ENCODE results near the gene RNF144B.

The RNF144B gene

GRCh38 chr6:18493382-18493891, 106.3 kb downstream of the RNF144B start:
- Histone ChIP-seq H3K27me3 (ENCODE audit: control insufficient read depth, insufficient read depth, low read length) (no peaks in the 10 kb centered on the region), H3K4me1 (ENCODE audit: control insufficient read depth, insufficient read depth, low read length) (no peaks in the 10 kb centered on the region), H3K9me3 (ENCODE audit: control insufficient read depth, insufficient read depth, low read length) (no peaks in the 10 kb centered on the region), H3K36me3 (ENCODE audit: control insufficient read depth, insufficient read depth, low read length) (no peaks in the 10 kb centered on the region), H3K4me3 (ENCODE audit: low read depth, low read length) (no peak overlapping the region), H3K9ac (ENCODE audit: low read depth, low read length) (no peak overlapping the region)

GRCh38 chr6:18493925-18494324, 106.8 kb downstream of the RNF144B start:
- Histone ChIP-seq H3K4me1 (ENCODE audit: control insufficient read depth, insufficient read depth, low read length) (no peaks in the 10 kb centered on the region), H3K4me3 (ENCODE audit: low read depth, low read length) (no peak overlapping the region), H3K9me3 (ENCODE audit: control insufficient read depth, insufficient read depth, low read length) (no peaks in the 10 kb centered on the region), H3K9ac (ENCODE audit: low read depth, low read length) (no peak overlapping the region), H3K27me3 (ENCODE audit: control insufficient read depth, insufficient read depth, low read length) (no peaks in the 10 kb centered on the region), H3K36me3 (ENCODE audit: control insufficient read depth, insufficient read depth, low read length) (no peaks in the 10 kb centered on the region)

- H3K27me3 ChIP-seq (ENCODE audit: control insufficient read depth, insufficient read depth, low read length), result no peaks in the 10 kb centered on the region
- H3K4me3 ChIP-seq (ENCODE audit: low read depth, low read length), result no peak overlapping the region
- H3K9ac ChIP-seq (ENCODE audit: low read depth, low read length), result no peak overlapping the region
- H3K4me1 ChIP-seq (ENCODE audit: control insufficient read depth, insufficient read depth, low read length), result no peaks in the 10 kb centered on the region
- H3K9me3 ChIP-seq (ENCODE audit: control insufficient read depth, insufficient read depth, low read length), result no peaks in the 10 kb centered on the region
- no peaks in the 10 kb centered on the region for H3K36me3 ChIP-seq (ENCODE audit: control insufficient read depth, insufficient read depth, low read length)
Measured at GRCh38 chr6:18495236-18495635, 108.1 kb downstream of the RNF144B start.

GRCh38 chr6:18496462-18496861, 109.3 kb downstream of the RNF144B start:
- Histone ChIP-seq H3K9ac (ENCODE audit: low read depth, low read length) (no peak overlapping the region), H3K4me1 (ENCODE audit: control insufficient read depth, insufficient read depth, low read length) (no peaks in the 10 kb centered on the region), H3K9me3 (ENCODE audit: control insufficient read depth, insufficient read depth, low read length) (no peaks in the 10 kb centered on the region), H3K27me3 (ENCODE audit: control insufficient read depth, insufficient read depth, low read length) (no peaks in the 10 kb centered on the region), H3K36me3 (ENCODE audit: control insufficient read depth, insufficient read depth, low read length) (no peaks in the 10 kb centered on the region), H3K4me3 (ENCODE audit: low read depth, low read length) (no peak overlapping the region)

- Histone ChIP-seq H3K9ac (ENCODE audit: low read depth, low read length) (no peak overlapping the region), H3K9me3 (ENCODE audit: control insufficient read depth, insufficient read depth, low read length) (no peaks in the 10 kb centered on the region), H3K4me1 (ENCODE audit: control insufficient read depth, insufficient read depth, low read length) (no peaks in the 10 kb centered on the region), H3K4me3 (ENCODE audit: low read depth, low read length) (no peak overlapping the region), H3K27me3 (ENCODE audit: control insufficient read depth, insufficient read depth, low read length) (no peaks in the 10 kb centered on the region), H3K36me3 (ENCODE audit: control insufficient read depth, insufficient read depth, low read length) (no peaks in the 10 kb centered on the region)
Measured at GRCh38 chr6:18497006-18497405, 109.9 kb downstream of the RNF144B start.

GRCh38 chr6:18498408-18498807, 111.3 kb downstream of the RNF144B start:
- Histone ChIP-seq H3K4me3 (ENCODE audit: low read depth, low read length) (no peak overlapping the region), H3K4me1 (ENCODE audit: control insufficient read depth, insufficient read depth, low read length) (no peaks in the 10 kb centered on the region), H3K36me3 (ENCODE audit: control insufficient read depth, insufficient read depth, low read length) (no peaks in the 10 kb centered on the region), H3K9me3 (ENCODE audit: control insufficient read depth, insufficient read depth, low read length) (no peaks in the 10 kb centered on the region), H3K27me3 (ENCODE audit: control insufficient read depth, insufficient read depth, low read length) (no peaks in the 10 kb centered on the region), H3K9ac (ENCODE audit: low read depth, low read length) (no peak overlapping the region)

GRCh38 chr6:18500921-18501662, 113.9 kb downstream of the RNF144B start:
- H3K9me3 ChIP-seq (ENCODE audit: control insufficient read depth, insufficient read depth, low read length), result no peaks in the 10 kb centered on the region
- no peaks in the 10 kb centered on the region for H3K36me3 ChIP-seq (ENCODE audit: control insufficient read depth, insufficient read depth, low read length)
- H3K4me3 ChIP-seq (ENCODE audit: low read depth, low read length), result no peak overlapping the region
- no peaks in the 10 kb centered on the region for H3K4me1 ChIP-seq (ENCODE audit: control insufficient read depth, insufficient read depth, low read length)
- no peak overlapping the region for H3K9ac ChIP-seq (ENCODE audit: low read depth, low read length)
- no peaks in the 10 kb centered on the region for H3K27me3 ChIP-seq (ENCODE audit: control insufficient read depth, insufficient read depth, low read length)

- Histone ChIP-seq H3K9me3 (ENCODE audit: control insufficient read depth, insufficient read depth, low read length) (no peaks in the 10 kb centered on the region), H3K36me3 (ENCODE audit: control insufficient read depth, insufficient read depth, low read length) (no peaks in the 10 kb centered on the region), H3K4me1 (ENCODE audit: control insufficient read depth, insufficient read depth, low read length) (no peaks in the 10 kb centered on the region), H3K4me3 (ENCODE audit: low read depth, low read length) (no peak overlapping the region), H3K9ac (ENCODE audit: low read depth, low read length) (no peak overlapping the region), H3K27me3 (ENCODE audit: control insufficient read depth, insufficient read depth, low read length) (no peaks in the 10 kb centered on the region)
Measured at GRCh38 chr6:18501663-18502013, 114.5 kb downstream of the RNF144B start.

GRCh38 chr6:18503206-18503592, 116.0 kb downstream of the RNF144B start:
- no peak overlapping the region for H3K9ac ChIP-seq (ENCODE audit: low read depth, low read length)
- no peak overlapping the region for H3K4me3 ChIP-seq (ENCODE audit: low read depth, low read length)
- H3K27me3 ChIP-seq (ENCODE audit: control insufficient read depth, insufficient read depth, low read length), result no peaks in the 10 kb centered on the region
- no peaks in the 10 kb centered on the region for H3K4me1 ChIP-seq (ENCODE audit: control insufficient read depth, insufficient read depth, low read length)
- H3K36me3 ChIP-seq (ENCODE audit: control insufficient read depth, insufficient read depth, low read length), result no peaks in the 10 kb centered on the region
- no peaks in the 10 kb centered on the region for H3K9me3 ChIP-seq (ENCODE audit: control insufficient read depth, insufficient read depth, low read length)

GRCh38 chr6:18503593-18504231, 116.6 kb downstream of the RNF144B start:
- H3K9ac ChIP-seq (ENCODE audit: low read depth, low read length), result no peak overlapping the region
- H3K4me3 ChIP-seq (ENCODE audit: low read depth, low read length), result no peak overlapping the region

GRCh38 chr6:18504232-18504596, 117.1 kb downstream of the RNF144B start:
- Histone ChIP-seq H3K9me3 (ENCODE audit: control insufficient read depth, insufficient read depth, low read length) (no peaks in the 10 kb centered on the region), H3K36me3 (ENCODE audit: control insufficient read depth, insufficient read depth, low read length) (no peaks in the 10 kb centered on the region), H3K9ac (ENCODE audit: low read depth, low read length) (no peak overlapping the region), H3K4me3 (ENCODE audit: low read depth, low read length) (no peak overlapping the region), H3K4me1 (ENCODE audit: control insufficient read depth, insufficient read depth, low read length) (no peaks in the 10 kb centered on the region), H3K27me3 (ENCODE audit: control insufficient read depth, insufficient read depth, low read length) (no peaks in the 10 kb centered on the region)

More at GRCh38 chr6:18503593-18504231, 116.6 kb downstream of the RNF144B start:
- Histone ChIP-seq H3K27me3 (ENCODE audit: control insufficient read depth, insufficient read depth, low read length) (no peaks in the 10 kb centered on the region), H3K9me3 (ENCODE audit: control insufficient read depth, insufficient read depth, low read length) (no peaks in the 10 kb centered on the region), H3K4me1 (ENCODE audit: control insufficient read depth, insufficient read depth, low read length) (no peaks in the 10 kb centered on the region), H3K36me3 (ENCODE audit: control insufficient read depth, insufficient read depth, low read length) (no peaks in the 10 kb centered on the region)

GRCh38 chr6:18506382-18507017, 119.3 kb downstream of the RNF144B start:
- Histone ChIP-seq H3K4me1 (ENCODE audit: control insufficient read depth, insufficient read depth, low read length) (no peaks in the 10 kb centered on the region), H3K4me3 (ENCODE audit: low read depth, low read length) (no peak overlapping the region), H3K9me3 (ENCODE audit: control insufficient read depth, insufficient read depth, low read length) (no peaks in the 10 kb centered on the region), H3K9ac (ENCODE audit: low read depth, low read length) (no peak overlapping the region), H3K36me3 (ENCODE audit: control insufficient read depth, insufficient read depth, low read length) (no peaks in the 10 kb centered on the region), H3K27me3 (ENCODE audit: control insufficient read depth, insufficient read depth, low read length) (no peaks in the 10 kb centered on the region)
